ENCODE results near the gene ITPR2. TPM values are rescaled to one million over a fixed set of nuclear protein-coding genes. Genes with fewer than 3 reads are reported as not detected.
A peak's percentile ranks its signal among the peaks of the same experiment; 100 is the strongest.

Gene ITPR2
- total and polyA plus RNA-seq, 4 donors: 1.5 to 84.8 (median 21.8) TPM

GRCh38 chr12:26360062-26360461, 472.9 kb downstream of the ITPR2 start:
- DNase-seq (peak in 1 of 2 donors; percentile 48), ATAC-seq (ENCODE audit: low FRiP score) (no peak)
- intact Hi-C loops (cut with DNase I): no loop called here
- 91 to 94% methylated on average over 10 of the region's 10 CpGs for WGBS, 2 donors
- H3K4me1 ChIP-seq (ENCODE audit: control insufficient read depth in 1 of 2, insufficient read depth in 2 of 2, low read length in 2 of 2): no peaks in the 10 kb centered on the region
- H3K4me3 ChIP-seq (ENCODE audit: low read length in 2 of 2): no peak overlapping the region
- H3K27ac ChIP-seq (ENCODE audit: low read depth in 1 of 2, low read length in 2 of 2): peak overlapping the region in 1 of 2 donors; percentile 33
- no peaks in the 10 kb centered on the region for H3K36me3 ChIP-seq (ENCODE audit: control insufficient read depth in 1 of 2, insufficient read depth in 2 of 2, low read length in 1 of 2)
- H3K9me3 ChIP-seq (ENCODE audit: control insufficient read depth, low read length): no peaks in the 10 kb centered on the region
- no peaks in the 10 kb centered on the region for H3K27me3 ChIP-seq (ENCODE audit: control insufficient read depth in 1 of 2, insufficient read depth in 2 of 2, low read length in 1 of 2)

- intact Hi-C loops (cut with DNase I): no loop called here
- Histone ChIP-seq H3K4me3 (ENCODE audit: low read length in 2 of 2) (no peak overlapping the region), H3K27ac (ENCODE audit: low read depth in 1 of 2, low read length in 2 of 2) (no peak overlapping the region), H3K4me1 (ENCODE audit: control insufficient read depth in 1 of 2, insufficient read depth in 2 of 2, low read length in 2 of 2) (no peaks in the 10 kb centered on the region), H3K36me3 (ENCODE audit: control insufficient read depth in 1 of 2, insufficient read depth in 2 of 2, low read length in 1 of 2) (no peaks in the 10 kb centered on the region), H3K27me3 (ENCODE audit: control insufficient read depth in 1 of 2, insufficient read depth in 2 of 2, low read length in 1 of 2) (no peaks in the 10 kb centered on the region), H3K9me3 (ENCODE audit: control insufficient read depth, low read length) (no peaks in the 10 kb centered on the region)
- DNase-seq: no peak
- ATAC-seq (ENCODE audit: low FRiP score): no peak
- WGBS, 2 donors: 96 to 99% methylated on average over 5 of the region's 5 CpGs
Measured at GRCh38 chr12:26359576-26359975, 473.4 kb downstream of the ITPR2 start.

- no peak overlapping the region for H3K27ac ChIP-seq (ENCODE audit: low read depth in 1 of 2, low read length in 2 of 2)
- H3K4me3 ChIP-seq (ENCODE audit: low read length in 2 of 2): no peak overlapping the region
- H3K27me3 ChIP-seq (ENCODE audit: control insufficient read depth in 1 of 2, insufficient read depth in 2 of 2, low read length in 1 of 2): no peaks in the 10 kb centered on the region
- H3K9me3 ChIP-seq (ENCODE audit: control insufficient read depth, low read length): no peaks in the 10 kb centered on the region
- no peaks in the 10 kb centered on the region for H3K36me3 ChIP-seq (ENCODE audit: control insufficient read depth in 1 of 2, insufficient read depth in 2 of 2, low read length in 1 of 2)
- ATAC-seq (ENCODE audit: low FRiP score) (no peak), DNase-seq (no peak)
- intact Hi-C loops (cut with DNase I): no loop called here
- no peaks in the 10 kb centered on the region for H3K4me1 ChIP-seq (ENCODE audit: control insufficient read depth in 1 of 2, insufficient read depth in 2 of 2, low read length in 2 of 2)
Measured at GRCh38 chr12:26358651-26359050, 474.3 kb downstream of the ITPR2 start.

GRCh38 chr12:26347300-26347699, 485.7 kb downstream of the ITPR2 start:
- no peak for ATAC-seq (ENCODE audit: low FRiP score)
- no peaks in the 10 kb centered on the region for H3K9me3 ChIP-seq (ENCODE audit: control insufficient read depth, low read length)
- WGBS, 2 donors: 96 to 99% methylated on average over 1 of the region's 1 CpG
- H3K27me3 ChIP-seq (ENCODE audit: control insufficient read depth in 1 of 2, insufficient read depth in 2 of 2, low read length in 1 of 2): no peaks in the 10 kb centered on the region
- DNase-seq: no peak
- H3K4me3 ChIP-seq (ENCODE audit: low read length in 2 of 2): no peak overlapping the region
- H3K4me1 ChIP-seq (ENCODE audit: control insufficient read depth in 1 of 2, insufficient read depth in 2 of 2, low read length in 2 of 2): no peaks in the 10 kb centered on the region
- no peak overlapping the region for H3K27ac ChIP-seq (ENCODE audit: low read depth in 1 of 2, low read length in 2 of 2)
- intact Hi-C loops (cut with DNase I): no loop called here
- H3K36me3 ChIP-seq (ENCODE audit: control insufficient read depth in 1 of 2, insufficient read depth in 2 of 2, low read length in 1 of 2): no peaks in the 10 kb centered on the region

- intact Hi-C loops (cut with DNase I): no loop called here
- Histone ChIP-seq H3K9me3 (ENCODE audit: control insufficient read depth, low read length) (no peaks in the 10 kb centered on the region), H3K4me3 (ENCODE audit: low read length in 2 of 2) (no peak overlapping the region), H3K4me1 (ENCODE audit: control insufficient read depth in 1 of 2, insufficient read depth in 2 of 2, low read length in 2 of 2) (no peaks in the 10 kb centered on the region), H3K27me3 (ENCODE audit: control insufficient read depth in 1 of 2, insufficient read depth in 2 of 2, low read length in 1 of 2) (no peaks in the 10 kb centered on the region), H3K36me3 (ENCODE audit: control insufficient read depth in 1 of 2, insufficient read depth in 2 of 2, low read length in 1 of 2) (peaks cover 0 to 2% of the 10 kb centered on the region in 2 donors), H3K27ac (ENCODE audit: low read depth in 1 of 2, low read length in 2 of 2) (no peak overlapping the region)
- ATAC-seq (ENCODE audit: low FRiP score) (no peak), DNase-seq (no peak)
- 15 to 19% methylated on average over 3 of the region's 3 CpGs for whole genome bisulfite sequencing, 2 donors
Measured at GRCh38 chr12:26346736-26347135, 486.3 kb downstream of the ITPR2 start.

GRCh38 chr12:26345471-26346003, 487.5 kb downstream of the ITPR2 start:
- intact Hi-C loops (cut with DNase I): no loop called here
- H3K36me3 ChIP-seq (ENCODE audit: control insufficient read depth in 1 of 2, insufficient read depth in 2 of 2, low read length in 1 of 2): peaks cover 0 to 2% of the 10 kb centered on the region in 2 donors
- no peak for ATAC-seq (ENCODE audit: low FRiP score)
- H3K4me1 ChIP-seq (ENCODE audit: control insufficient read depth in 1 of 2, insufficient read depth in 2 of 2, low read length in 2 of 2): no peaks in the 10 kb centered on the region
- H3K4me3 ChIP-seq (ENCODE audit: low read length in 2 of 2): no peak overlapping the region
- no peaks in the 10 kb centered on the region for H3K9me3 ChIP-seq (ENCODE audit: control insufficient read depth, low read length)
- no peaks in the 10 kb centered on the region for H3K27me3 ChIP-seq (ENCODE audit: control insufficient read depth in 1 of 2, insufficient read depth in 2 of 2, low read length in 1 of 2)
- no peak overlapping the region for H3K27ac ChIP-seq (ENCODE audit: low read depth in 1 of 2, low read length in 2 of 2)
- WGBS, 2 donors: 79 to 83% methylated on average over 2 of the region's 2 CpGs
- no peak for DNase-seq

GRCh38 chr12:26341491-26341890, 491.5 kb downstream of the ITPR2 start:
- Histone ChIP-seq H3K4me1 (ENCODE audit: control insufficient read depth in 1 of 2, insufficient read depth in 2 of 2, low read length in 2 of 2) (no peaks in the 10 kb centered on the region), H3K9me3 (ENCODE audit: control insufficient read depth, low read length) (no peaks in the 10 kb centered on the region), H3K27ac (ENCODE audit: low read depth in 1 of 2, low read length in 2 of 2) (no peak overlapping the region), H3K4me3 (ENCODE audit: low read length in 2 of 2) (no peak overlapping the region), H3K36me3 (ENCODE audit: control insufficient read depth in 1 of 2, insufficient read depth in 2 of 2, low read length in 1 of 2) (peaks cover 0 to 5% of the 10 kb centered on the region in 2 donors), H3K27me3 (ENCODE audit: control insufficient read depth in 1 of 2, insufficient read depth in 2 of 2, low read length in 1 of 2) (no peaks in the 10 kb centered on the region)
- DNase-seq (no peak), ATAC-seq (ENCODE audit: low FRiP score) (no peak)
- intact Hi-C loops (cut with DNase I): no loop called here

GRCh38 chr12:26340649-26341048, 492.3 kb downstream of the ITPR2 start:
- intact Hi-C loops (cut with DNase I): no loop called here
- Histone ChIP-seq H3K27me3 (ENCODE audit: control insufficient read depth in 1 of 2, insufficient read depth in 2 of 2, low read length in 1 of 2) (no peaks in the 10 kb centered on the region), H3K4me3 (ENCODE audit: low read length in 2 of 2) (no peak overlapping the region), H3K36me3 (ENCODE audit: control insufficient read depth in 1 of 2, insufficient read depth in 2 of 2, low read length in 1 of 2) (peaks cover 0 to 5% of the 10 kb centered on the region in 2 donors), H3K9me3 (ENCODE audit: control insufficient read depth, low read length) (no peaks in the 10 kb centered on the region), H3K4me1 (ENCODE audit: control insufficient read depth in 1 of 2, insufficient read depth in 2 of 2, low read length in 2 of 2) (no peaks in the 10 kb centered on the region), H3K27ac (ENCODE audit: low read depth in 1 of 2, low read length in 2 of 2) (no peak overlapping the region)
- no peak for ATAC-seq (ENCODE audit: low FRiP score)
- whole genome bisulfite sequencing, 2 donors: 24 to 33% methylated on average over 1 of the region's 1 CpG
- DNase-seq: peak in 1 of 2 donors; percentile 65

- H3K4me3 ChIP-seq (ENCODE audit: low read length in 2 of 2): no peak overlapping the region
- intact Hi-C loops (cut with DNase I): no loop called here
- H3K4me1 ChIP-seq (ENCODE audit: control insufficient read depth in 1 of 2, insufficient read depth in 2 of 2, low read length in 2 of 2): no peaks in the 10 kb centered on the region
- DNase-seq (no peak), ATAC-seq (ENCODE audit: low FRiP score) (no peak)
- H3K27ac ChIP-seq (ENCODE audit: low read depth in 1 of 2, low read length in 2 of 2): no peak overlapping the region
- H3K27me3 ChIP-seq (ENCODE audit: control insufficient read depth in 1 of 2, insufficient read depth in 2 of 2, low read length in 1 of 2): no peaks in the 10 kb centered on the region
- WGBS, 2 donors: 95 to 96% methylated on average over 13 of the region's 13 CpGs
- H3K36me3 ChIP-seq (ENCODE audit: control insufficient read depth in 1 of 2, insufficient read depth in 2 of 2, low read length in 1 of 2): peaks cover 0 to 7% of the 10 kb centered on the region in 2 donors
- no peaks in the 10 kb centered on the region for H3K9me3 ChIP-seq (ENCODE audit: control insufficient read depth, low read length)
Measured at GRCh38 chr12:26339976-26340375, 493.0 kb downstream of the ITPR2 start.

Data from aorta (tissue), 5 donors.